Epithelial cell of proximal tubule (primary cell): ENCODE results near the gene PHEX. TPM values are rescaled to one million over a fixed set of nuclear protein-coding genes. Genes with fewer than 3 reads are reported as not detected.

Experiments used
- DNase-seq: peaks from one replicate; pipeline ENCODE4 v3.0.0-alpha.2; 2011; ENCODE audit warnings: low read depth
- H3K4me3 ChIP-seq: 2 replicates; pipeline ENCODE4 v1.5.1; 2011; ENCODE audit warnings: low read depth, mild to moderate bottlenecking, low read length
- CTCF ChIP-seq: conservative IDR thresholded peaks from 2 replicates; pipeline ENCODE4 v1.5.1; 2012; ENCODE audit warnings: low read depth, mild to moderate bottlenecking, low read length
- total RNA-seq: library from RNA; depleted of rRNA; stranded (reverse); fragments of >200 nt; gene quantifications from 2 replicates; pipeline ENCODE4 v1.2.3, GENCODE V29; 2015

PHEX gene
- total RNA-seq, 1 donor from 2014 or later: 0.29 TPM

GRCh38 chrX:22124098-22124497 is 92.0 kb downstream of the PHEX start:
- no peak overlapping the region for H3K4me3 ChIP-seq
- DNase-seq: no peak
- TF ChIP-seq CTCF: no peak

GRCh38 chrX:22125481-22125880 is 93.4 kb downstream of the PHEX start:
- TF ChIP-seq CTCF: no peak
- H3K4me3 ChIP-seq: no peak overlapping the region
- no peak for DNase-seq

GRCh38 chrX:22126327-22126726 is 94.2 kb downstream of the PHEX start:
- no peak for TF ChIP-seq CTCF
- no peak for DNase-seq
- no peak overlapping the region for H3K4me3 ChIP-seq

- DNase-seq: no peak
- no peak overlapping the region for H3K4me3 ChIP-seq
- no peak for TF ChIP-seq CTCF
Measured at GRCh38 chrX:22128961-22129360, 96.8 kb downstream of the PHEX start.

- no peak overlapping the region for H3K4me3 ChIP-seq
- peak; percentile 71 for DNase-seq
- no peak for TF ChIP-seq CTCF
Measured at GRCh38 chrX:22134681-22135080, 102.6 kb downstream of the PHEX start.

- no peak for TF ChIP-seq CTCF
- no peak overlapping the region for H3K4me3 ChIP-seq
- no peak for DNase-seq
Measured at GRCh38 chrX:22135171-22135711, 103.1 kb downstream of the PHEX start.

GRCh38 chrX:22135994-22136684 is 104.0 kb downstream of the PHEX start:
- no peak overlapping the region for H3K4me3 ChIP-seq
- peak; percentile 84 for DNase-seq

More at GRCh38 chrX:22135994-22136684, 104.0 kb downstream of the PHEX start:
- TF ChIP-seq CTCF: peak; percentile 59
